Mesothelial cell of epicardium (in vitro differentiated cells): ENCODE data around the gene ZFYVE19. TPM values are rescaled to one million over a fixed set of nuclear protein-coding genes. Genes with fewer than 3 reads are reported as not detected.

Experiments
- DNase-seq, 2 experiments: peaks; one replicate each; pipeline ENCODE4 v3.0.0; 2021; ENCODE audit warnings: low spot score in 2 of 2; ENCODE audit not compliant: unreplicated experiment in 2 of 2
- H3K27ac Mint-ChIP-seq: 2 replicates; pipeline ENCODE4 v1.8.0; 2021; ENCODE audit warnings: mixed read lengths
- H3K27me3 Mint-ChIP-seq: 2 replicates; pipeline ENCODE4 v1.8.0; 2021; ENCODE audit warnings: low read depth, mixed read lengths
- H3K36me3 Mint-ChIP-seq: 2 replicates; pipeline ENCODE4 v1.8.0; 2021; ENCODE audit warnings: mixed read lengths
- H3K4me1 Mint-ChIP-seq: 2 replicates; pipeline ENCODE4 v1.8.0; 2021; ENCODE audit warnings: mixed read lengths
- H3K4me3 Mint-ChIP-seq: 2 replicates; pipeline ENCODE4 v1.8.0; 2021; ENCODE audit warnings: mild to moderate bottlenecking, moderate library complexity, mixed read lengths
- H3K9me3 Mint-ChIP-seq: 2 replicates; pipeline ENCODE4 v1.8.0; 2021; ENCODE audit warnings: mixed read lengths
- CTCF ChIP-seq: fragments of 200-600 bp; sonication (generic); IDR thresholded peaks from one replicate; pipeline ENCODE4 v1.5.0; 2021; ENCODE audit warnings: antibody characterized with exemption; ENCODE audit not compliant: unreplicated experiment
- total RNA-seq: library from RNA; stranded (reverse); gene quantifications from 3 replicates; pipeline ENCODE4 v1.2.1, GENCODE V29; 2021

The ZFYVE19 gene
- 20.9 to 24.4 TPM (median 24.2 TPM) in 3 replicates for total RNA-seq

DNA sequence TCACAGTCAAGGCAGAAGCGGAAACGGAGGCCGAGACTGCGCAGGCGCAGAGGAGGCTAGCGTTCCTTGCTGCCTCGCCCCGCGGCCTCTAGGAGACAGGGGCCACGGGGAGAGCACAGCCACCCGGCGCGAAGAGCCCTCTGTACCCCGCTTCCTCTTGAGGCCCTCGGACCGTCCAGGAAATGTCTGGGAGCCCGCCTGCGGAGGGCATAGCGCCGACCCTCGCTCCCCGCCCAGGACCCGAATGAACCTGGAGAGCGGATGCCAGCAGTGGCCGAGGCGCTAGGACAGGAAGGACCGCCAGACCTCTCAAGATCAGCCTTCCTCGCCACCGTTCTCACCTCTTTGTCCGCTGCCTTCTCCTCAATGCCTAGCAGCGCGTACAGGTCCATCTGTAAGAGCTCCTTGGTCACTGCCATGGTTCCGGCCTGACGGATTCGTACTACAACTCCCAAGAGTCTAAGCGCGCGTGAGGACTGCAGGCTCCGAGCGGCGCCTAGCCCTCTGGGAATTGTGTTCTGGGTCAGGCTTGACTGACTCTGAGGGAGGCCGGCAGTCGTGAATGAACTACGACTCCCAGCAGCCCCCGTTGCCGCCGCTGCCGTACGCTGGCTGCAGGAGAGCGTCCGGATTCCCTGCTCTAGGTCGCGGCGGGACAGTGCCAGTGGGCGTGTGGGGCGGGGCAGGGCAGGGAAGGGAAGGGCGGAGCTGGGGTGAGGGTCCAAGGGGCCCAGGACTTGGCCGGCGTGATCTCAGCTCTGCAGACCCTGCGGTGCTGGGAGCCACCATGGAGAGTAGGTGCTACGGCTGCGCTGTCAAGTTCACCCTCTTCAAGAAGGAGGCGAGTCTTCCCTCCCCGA lies at the start of gene ZFYVE19, which contains the start of gene DNAJC17:
Gene ZFYVE19, plus strand, starts transcription at position 62 of the 860 bp plus-strand sequence. Its CDS starts 501 bp downstream, at position 563.
Gene DNAJC17, minus strand, starts transcription at position 446 of the 860 bp plus-strand sequence. Its CDS starts 27 bp downstream, at position 419.
- Mint-ChIP-seq H3K4me3 (peak within 1 kb of the TSS; percentile 99), H3K9me3 (no peaks in the 10 kb centered on the region), H3K27ac (peak within 1 kb of the TSS; percentile 98), H3K4me1 (peaks cover 17% of the 10 kb centered on the region), H3K36me3 (peaks cover 6% of the 10 kb centered on the region), H3K27me3 (no peaks in the 10 kb centered on the region)
- no peak for TF ChIP-seq CTCF
- peak; percentile 85 to 90 for DNase-seq

- H3K4me1 Mint-ChIP-seq = peaks cover 28% of the 10 kb centered on the region
- H3K4me3 Mint-ChIP-seq = no peak overlapping the region
- DNase-seq = no peak
- no peaks in the 10 kb centered on the region for H3K9me3 Mint-ChIP-seq
- TF ChIP-seq CTCF = no peak
- no peak overlapping the region for H3K27ac Mint-ChIP-seq
- no peaks in the 10 kb centered on the region for H3K27me3 Mint-ChIP-seq
- no peaks in the 10 kb centered on the region for H3K36me3 Mint-ChIP-seq
Measured at GRCh38 chr15:40759961-40760360, 46.9 kb upstream of the ZFYVE19 start.

GRCh38 chr15:40762919-40763800 lies 43.7 kb upstream of the ZFYVE19 start:
- no peaks in the 10 kb centered on the region for H3K27me3 Mint-ChIP-seq
- H3K9me3 Mint-ChIP-seq = no peaks in the 10 kb centered on the region
- peak overlapping the region; percentile 93 for H3K27ac Mint-ChIP-seq
- H3K4me1 Mint-ChIP-seq = peaks cover 29% of the 10 kb centered on the region
- no peak for TF ChIP-seq CTCF
- H3K36me3 Mint-ChIP-seq = no peaks in the 10 kb centered on the region
- DNase-seq = peak; percentile 57 to 75
- H3K4me3 Mint-ChIP-seq = peak overlapping the region; percentile 75

- peak; percentile 30 for TF ChIP-seq CTCF
- Mint-ChIP-seq H3K27me3 (no peaks in the 10 kb centered on the region), H3K4me3 (peak within 1 kb of the TSS; percentile 75), H3K9me3 (no peaks in the 10 kb centered on the region), H3K36me3 (no peaks in the 10 kb centered on the region), H3K4me1 (peaks cover 34% of the 10 kb centered on the region), H3K27ac (peak within 1 kb of the TSS; percentile 93)
- DNase-seq = peak; percentile 62 to 77
Measured at GRCh38 chr15:40763801-40764628, 42.9 kb upstream of the ZFYVE19 start, which contains the start of gene GCHFR. TSS of gene GCHFR (plus strand) at chr15:40764068. CDS start at chr15:40764181, 113 bp downstream.

DNA sequence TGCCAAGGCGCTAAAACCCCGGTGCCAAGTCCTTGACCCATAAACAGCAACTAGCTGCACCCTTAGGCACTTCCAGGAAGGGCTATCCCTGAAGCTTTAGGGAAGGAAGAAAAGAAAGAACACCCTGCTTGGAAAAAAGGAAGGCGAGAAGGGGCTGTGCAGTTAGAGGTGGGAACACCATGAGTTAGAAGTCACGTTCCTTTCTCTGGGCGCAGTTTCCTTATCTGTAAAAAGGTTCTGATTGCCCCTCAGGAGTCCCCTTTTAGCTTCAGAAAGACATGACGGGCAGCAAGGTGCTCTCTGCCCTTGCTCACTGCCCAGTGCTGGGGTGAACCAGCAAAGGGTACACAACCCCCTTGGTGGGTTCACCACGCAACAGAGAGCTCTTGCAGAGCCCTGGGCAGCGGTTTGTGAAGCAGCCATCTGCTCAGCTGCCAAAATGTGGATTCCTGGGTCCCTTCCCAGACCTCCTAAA lies 42.2 kb upstream of the ZFYVE19 start:
- H3K27ac Mint-ChIP-seq = peak overlapping the region; percentile 92
- H3K9me3 Mint-ChIP-seq = no peaks in the 10 kb centered on the region
- no peak for DNase-seq
- peak overlapping the region; percentile 75 for H3K4me3 Mint-ChIP-seq
- H3K4me1 Mint-ChIP-seq = peaks cover 39% of the 10 kb centered on the region
- TF ChIP-seq CTCF = no peak
- no peaks in the 10 kb centered on the region for H3K27me3 Mint-ChIP-seq
- H3K36me3 Mint-ChIP-seq = no peaks in the 10 kb centered on the region
